ENCODE results near the gene SCAP.

DNA sequence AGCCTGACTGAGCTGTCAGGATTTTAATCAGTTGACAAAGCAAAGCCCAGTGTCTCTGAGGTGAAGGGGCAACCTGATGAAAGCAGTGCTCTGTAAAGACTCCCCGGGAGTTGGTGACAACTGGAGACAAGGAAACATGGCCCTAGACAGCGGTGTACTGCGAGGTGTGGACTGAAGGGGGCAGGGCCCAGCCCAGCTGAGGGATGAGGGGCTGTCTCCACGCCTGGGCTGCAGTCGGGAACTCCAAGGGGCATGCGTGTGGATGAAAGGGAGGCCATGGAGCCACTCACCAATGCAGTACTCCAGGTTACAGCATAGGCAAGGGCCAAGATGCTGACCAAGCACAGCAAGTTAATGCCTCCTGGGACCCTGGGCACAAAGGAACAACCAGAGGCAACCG is 45.1 kb downstream of the SCAP start:
- TF ChIP-seq, protein P1, sequence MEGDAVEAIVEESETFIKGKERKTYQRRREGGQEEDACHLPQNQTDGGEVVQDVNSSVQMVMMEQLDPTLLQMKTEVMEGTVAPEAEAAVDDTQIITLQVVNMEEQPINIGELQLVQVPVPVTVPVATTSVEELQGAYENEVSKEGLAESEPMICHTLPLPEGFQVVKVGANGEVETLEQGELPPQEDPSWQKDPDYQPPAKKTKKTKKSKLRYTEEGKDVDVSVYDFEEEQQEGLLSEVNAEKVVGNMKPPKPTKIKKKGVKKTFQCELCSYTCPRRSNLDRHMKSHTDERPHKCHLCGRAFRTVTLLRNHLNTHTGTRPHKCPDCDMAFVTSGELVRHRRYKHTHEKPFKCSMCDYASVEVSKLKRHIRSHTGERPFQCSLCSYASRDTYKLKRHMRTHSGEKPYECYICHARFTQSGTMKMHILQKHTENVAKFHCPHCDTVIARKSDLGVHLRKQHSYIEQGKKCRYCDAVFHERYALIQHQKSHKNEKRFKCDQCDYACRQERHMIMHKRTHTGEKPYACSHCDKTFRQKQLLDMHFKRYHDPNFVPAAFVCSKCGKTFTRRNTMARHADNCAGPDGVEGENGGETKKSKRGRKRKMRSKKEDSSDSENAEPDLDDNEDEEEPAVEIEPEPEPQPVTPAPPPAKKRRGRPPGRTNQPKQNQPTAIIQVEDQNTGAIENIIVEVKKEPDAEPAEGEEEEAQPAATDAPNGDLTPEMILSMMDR (IDR thresholded peaks at IDR 0.05): no peak
- TF ChIP-seq POLR2A (IDR thresholded peaks at IDR 0.05) (no peak), EP300 (IDR thresholded peaks at IDR 0.05) (no peak)

All from tibial nerve (tissue), 4 donors.